DND-41 (cell line): ENCODE data around the gene AJAP1.

ENCODE experiments used
- EZH2 ChIP-seq: IDR thresholded peaks from 3 replicates; pipeline ENCODE4 v1.6.1; 2012; ENCODE audit warnings: borderline replicate concordance, low read depth, mild to moderate bottlenecking, moderate library complexity, low read length, inconsistent platforms; ENCODE audit not compliant: severe bottlenecking
- TF ChIP-seq, protein P1 (sequence below): IDR thresholded peaks from 2 replicates; pipeline ENCODE4 v1.5.1; 2012; ENCODE audit warnings: borderline replicate concordance, low read length, moderate library complexity, mild to moderate bottlenecking; ENCODE audit not compliant: poor library complexity, severe bottlenecking; ENCODE audit errors: extremely low read depth

- TF ChIP-seq, protein P1, sequence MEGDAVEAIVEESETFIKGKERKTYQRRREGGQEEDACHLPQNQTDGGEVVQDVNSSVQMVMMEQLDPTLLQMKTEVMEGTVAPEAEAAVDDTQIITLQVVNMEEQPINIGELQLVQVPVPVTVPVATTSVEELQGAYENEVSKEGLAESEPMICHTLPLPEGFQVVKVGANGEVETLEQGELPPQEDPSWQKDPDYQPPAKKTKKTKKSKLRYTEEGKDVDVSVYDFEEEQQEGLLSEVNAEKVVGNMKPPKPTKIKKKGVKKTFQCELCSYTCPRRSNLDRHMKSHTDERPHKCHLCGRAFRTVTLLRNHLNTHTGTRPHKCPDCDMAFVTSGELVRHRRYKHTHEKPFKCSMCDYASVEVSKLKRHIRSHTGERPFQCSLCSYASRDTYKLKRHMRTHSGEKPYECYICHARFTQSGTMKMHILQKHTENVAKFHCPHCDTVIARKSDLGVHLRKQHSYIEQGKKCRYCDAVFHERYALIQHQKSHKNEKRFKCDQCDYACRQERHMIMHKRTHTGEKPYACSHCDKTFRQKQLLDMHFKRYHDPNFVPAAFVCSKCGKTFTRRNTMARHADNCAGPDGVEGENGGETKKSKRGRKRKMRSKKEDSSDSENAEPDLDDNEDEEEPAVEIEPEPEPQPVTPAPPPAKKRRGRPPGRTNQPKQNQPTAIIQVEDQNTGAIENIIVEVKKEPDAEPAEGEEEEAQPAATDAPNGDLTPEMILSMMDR: no peak
- no peak for TF ChIP-seq EZH2
Measured at GRCh38 chr1:4781646-4782045, 127.2 kb downstream of the AJAP1 start.
